Measurements from ENCODE around the gene GALNT6. TPM values are rescaled to one million over a fixed set of nuclear protein-coding genes. Genes with fewer than 3 reads are reported as not detected.

GALNT6 gene
- total RNA-seq, 1 donor from 2014 or later = 3.7 TPM

DNA sequence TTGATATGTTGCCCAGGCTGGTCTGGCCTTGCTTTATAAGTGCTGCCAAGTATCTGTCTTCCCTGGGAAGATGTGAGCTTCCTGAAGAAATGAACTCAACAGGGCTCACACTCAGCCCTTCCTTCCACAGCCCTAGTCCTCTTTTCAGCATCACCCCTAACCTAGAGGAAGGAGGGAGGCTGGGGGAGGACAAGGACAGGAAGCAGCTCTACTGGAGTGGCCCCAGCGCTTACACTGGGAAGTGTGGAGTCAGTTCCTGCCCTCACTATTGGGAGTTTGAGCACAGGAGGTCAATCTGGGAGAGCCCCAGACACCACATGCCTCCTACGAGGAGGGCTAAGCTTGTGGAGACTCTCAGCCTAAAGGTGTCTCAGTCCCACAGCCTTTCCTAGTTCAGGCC, 16.8 kb downstream of the GALNT6 start:
- Mint-ChIP-seq H3K27me3 (no peaks in the 10 kb centered on the region), H3K4me1 (ENCODE audit: low read depth) (peaks cover 11% of the 10 kb centered on the region), H3K9me3 (ENCODE audit: low read depth) (no peaks in the 10 kb centered on the region), H3K27ac (no peak overlapping the region), H3K36me3 (ENCODE audit: insufficient read depth) (no peaks in the 10 kb centered on the region), H3K4me3 (ENCODE audit: low read depth) (no peak overlapping the region)
- no peak for DNase-seq (ENCODE audit: low spot score, unreplicated experiment)
- TF ChIP-seq, protein P1, sequence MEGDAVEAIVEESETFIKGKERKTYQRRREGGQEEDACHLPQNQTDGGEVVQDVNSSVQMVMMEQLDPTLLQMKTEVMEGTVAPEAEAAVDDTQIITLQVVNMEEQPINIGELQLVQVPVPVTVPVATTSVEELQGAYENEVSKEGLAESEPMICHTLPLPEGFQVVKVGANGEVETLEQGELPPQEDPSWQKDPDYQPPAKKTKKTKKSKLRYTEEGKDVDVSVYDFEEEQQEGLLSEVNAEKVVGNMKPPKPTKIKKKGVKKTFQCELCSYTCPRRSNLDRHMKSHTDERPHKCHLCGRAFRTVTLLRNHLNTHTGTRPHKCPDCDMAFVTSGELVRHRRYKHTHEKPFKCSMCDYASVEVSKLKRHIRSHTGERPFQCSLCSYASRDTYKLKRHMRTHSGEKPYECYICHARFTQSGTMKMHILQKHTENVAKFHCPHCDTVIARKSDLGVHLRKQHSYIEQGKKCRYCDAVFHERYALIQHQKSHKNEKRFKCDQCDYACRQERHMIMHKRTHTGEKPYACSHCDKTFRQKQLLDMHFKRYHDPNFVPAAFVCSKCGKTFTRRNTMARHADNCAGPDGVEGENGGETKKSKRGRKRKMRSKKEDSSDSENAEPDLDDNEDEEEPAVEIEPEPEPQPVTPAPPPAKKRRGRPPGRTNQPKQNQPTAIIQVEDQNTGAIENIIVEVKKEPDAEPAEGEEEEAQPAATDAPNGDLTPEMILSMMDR (IDR thresholded peaks at IDR 0.05; ENCODE audit: unreplicated experiment) = no peak

DNA sequence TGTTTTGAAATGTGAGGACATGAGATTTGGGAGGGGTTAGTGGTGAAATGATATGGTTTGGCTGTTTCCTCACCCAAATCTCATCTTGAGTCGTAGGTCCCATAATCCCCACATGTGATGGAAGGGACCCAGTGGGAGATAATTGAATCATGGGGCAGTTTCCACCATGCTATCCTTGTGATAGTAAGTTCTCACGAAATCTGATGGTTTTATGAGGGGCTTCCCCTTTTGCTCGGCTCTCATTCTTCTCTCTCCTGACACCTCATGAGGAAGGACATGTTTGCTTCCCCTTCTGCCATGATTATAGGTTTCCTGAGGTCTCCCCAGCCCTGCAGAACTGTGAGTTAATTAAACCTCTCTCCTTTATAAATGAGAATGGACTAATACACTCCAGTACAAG, 18.0 kb downstream of the GALNT6 start:
- Mint-ChIP-seq H3K27ac (peak overlapping the region; percentile 82), H3K9me3 (ENCODE audit: low read depth) (no peaks in the 10 kb centered on the region), H3K4me3 (ENCODE audit: low read depth) (no peak overlapping the region), H3K36me3 (ENCODE audit: insufficient read depth) (no peaks in the 10 kb centered on the region), H3K4me1 (ENCODE audit: low read depth) (peaks cover 11% of the 10 kb centered on the region), H3K27me3 (no peaks in the 10 kb centered on the region)
- TF ChIP-seq, protein P1 (IDR thresholded peaks at IDR 0.05; ENCODE audit: unreplicated experiment) = no peak
- DNase-seq (ENCODE audit: low spot score, unreplicated experiment) = no peak

DNA sequence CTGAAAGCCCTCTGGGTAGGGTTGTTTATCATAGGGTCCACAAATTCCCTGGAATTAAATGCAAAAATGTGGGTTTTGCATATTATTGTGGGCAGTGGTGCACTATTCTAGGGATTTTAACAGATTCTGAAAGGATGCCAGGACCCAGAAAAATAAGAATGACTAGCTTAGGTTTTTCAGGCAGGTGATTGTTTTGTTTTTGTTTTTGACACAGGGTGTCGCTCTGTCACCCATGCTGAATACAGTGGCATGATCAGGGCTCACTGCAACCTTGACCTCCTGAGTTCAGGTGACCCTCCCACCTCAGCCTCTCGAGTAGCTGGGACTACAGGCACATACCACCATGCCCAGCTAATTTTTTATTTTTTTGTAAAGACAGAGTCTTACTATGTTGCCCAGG, 19.2 kb downstream of the GALNT6 start:
- Mint-ChIP-seq H3K4me1 (ENCODE audit: low read depth) (peaks cover 11% of the 10 kb centered on the region), H3K36me3 (ENCODE audit: insufficient read depth) (no peaks in the 10 kb centered on the region), H3K27ac (peak overlapping the region; percentile 60), H3K4me3 (ENCODE audit: low read depth) (no peak overlapping the region), H3K27me3 (no peaks in the 10 kb centered on the region), H3K9me3 (ENCODE audit: low read depth) (no peaks in the 10 kb centered on the region)
- TF ChIP-seq, protein P1 (IDR thresholded peaks at IDR 0.05; ENCODE audit: unreplicated experiment) = no peak
- DNase-seq (ENCODE audit: low spot score, unreplicated experiment) = no peak

DNA sequence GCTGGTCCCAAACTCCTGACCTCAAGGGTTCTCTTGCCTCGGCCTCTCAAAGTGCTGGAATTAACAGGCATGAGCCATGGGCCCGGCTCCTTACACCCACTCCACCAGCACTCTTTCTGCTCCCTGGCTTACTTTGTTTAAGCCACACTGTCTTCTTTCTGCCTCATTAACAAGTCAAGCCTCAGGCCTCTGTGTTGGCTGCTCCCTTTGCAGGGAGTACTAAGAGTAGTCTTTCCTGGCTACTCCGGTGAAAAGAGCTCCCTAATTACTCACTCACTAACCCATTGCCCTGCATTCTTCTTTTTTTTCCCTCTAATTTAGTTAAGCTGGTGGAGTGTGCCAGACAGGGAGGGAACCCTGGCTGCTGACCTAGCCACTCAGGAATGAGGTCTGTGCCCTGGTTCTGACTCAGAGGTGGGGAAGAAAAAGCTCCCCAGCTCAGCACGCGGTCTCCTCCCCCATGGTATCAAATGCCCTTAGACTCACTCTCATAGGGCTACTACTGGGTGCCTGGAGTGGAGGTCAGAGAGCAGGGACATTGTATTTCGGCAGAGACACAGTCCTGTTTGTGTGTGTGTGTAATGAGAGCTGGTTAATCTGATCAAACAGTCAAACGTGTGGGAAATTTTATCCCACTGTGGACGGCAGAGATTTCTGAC, 19.8 kb downstream of the GALNT6 start:
- H3K4me1 Mint-ChIP-seq (ENCODE audit: low read depth) = peaks cover 11% of the 10 kb centered on the region
- no peaks in the 10 kb centered on the region for H3K27me3 Mint-ChIP-seq
- H3K36me3 Mint-ChIP-seq (ENCODE audit: insufficient read depth) = no peaks in the 10 kb centered on the region
- TF ChIP-seq, protein P1 (IDR thresholded peaks at IDR 0.05; ENCODE audit: unreplicated experiment) = no peak
- no peaks in the 10 kb centered on the region for H3K9me3 Mint-ChIP-seq (ENCODE audit: low read depth)
- peak; percentile 16 for DNase-seq (ENCODE audit: low spot score, unreplicated experiment)
- peak overlapping the region; percentile 94 for H3K27ac Mint-ChIP-seq
- H3K4me3 Mint-ChIP-seq (ENCODE audit: low read depth) = no peak overlapping the region

DNA sequence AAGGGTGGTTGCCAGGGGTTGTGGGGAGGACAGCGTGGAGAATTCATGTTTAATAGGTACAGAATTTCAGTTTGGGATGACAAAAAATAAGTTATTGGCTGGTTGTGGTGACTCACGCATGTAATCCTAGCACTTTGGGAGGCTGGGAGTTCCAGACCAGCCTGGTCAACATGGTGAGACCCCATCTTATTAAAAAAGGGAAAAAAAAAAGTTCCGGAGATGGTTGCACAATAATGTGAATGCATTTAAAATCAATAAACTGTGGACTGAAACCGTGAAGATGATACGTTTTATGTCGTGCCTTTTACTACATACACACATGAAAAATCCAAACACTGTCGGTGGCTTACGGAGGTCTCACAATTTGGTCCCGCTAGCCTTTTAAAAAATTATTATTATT, 20.5 kb downstream of the GALNT6 start:
- TF ChIP-seq, protein P1 (IDR thresholded peaks at IDR 0.05; ENCODE audit: unreplicated experiment) = no peak
- Mint-ChIP-seq H3K27me3 (no peaks in the 10 kb centered on the region), H3K36me3 (ENCODE audit: insufficient read depth) (no peaks in the 10 kb centered on the region), H3K9me3 (ENCODE audit: low read depth) (no peaks in the 10 kb centered on the region), H3K4me1 (ENCODE audit: low read depth) (peaks cover 11% of the 10 kb centered on the region), H3K27ac (no peak overlapping the region), H3K4me3 (ENCODE audit: low read depth) (no peak overlapping the region)
- no peak for DNase-seq (ENCODE audit: low spot score, unreplicated experiment)

Data from progenitor cell of endocrine pancreas (in vitro differentiated cells).